ENCODE measurements around the gene FCSK.

- TF ChIP-seq CTCF (IDR thresholded peaks at IDR 0.05; ENCODE audit: poor library complexity): no peak
- no peak for TF ChIP-seq EZH2phosphoT487 (IDR thresholded peaks at IDR 0.05; ENCODE audit: low read depth, severe bottlenecking, unreplicated experiment)
Observed at GRCh38 chr16:70512456-70512855, 58.1 kb downstream of the FCSK start.

All from hepatocyte (in vitro differentiated cells).